ENCODE measurements around the gene PLA2G4D. TPM values are rescaled to one million over a fixed set of nuclear protein-coding genes. Genes with fewer than 3 reads are reported as not detected.
A peak's percentile ranks its signal among the peaks of the same experiment; 100 is the strongest.

PLA2G4D gene
- total and polyA plus RNA-seq, 10 of the 15 experiments (the other 5 are each of a cell fraction or from before 2014, with no cell fraction given) = 0.03 TPM; not detected in 9

GRCh38 chr15:42110367-42110766 lies 16.0 kb upstream of the PLA2G4D start:
- no peaks in the 10 kb centered on the region for H3K79me2 ChIP-seq (ENCODE audit: control insufficient read depth, insufficient read depth, low read length)
- RAD21 ChIA-PET (ENCODE audit: unreplicated experiment) = interaction anchor here (0.8 to 0.9 kb wide), 2 partner anchors 8 to 24 kb away, joined by 3 to 4 read pairs; no protein-coding TSS in a partner anchor
- no peaks in the 10 kb centered on the region for H3K27me3 ChIP-seq (replicated peaks in 1 of 2; ENCODE audit: control insufficient read depth in 2 of 2, insufficient read depth in 2 of 2, low read length in 1 of 2)
- 1% methylated on average over 3 of the region's 3 CpGs for WGBS (ENCODE audit: insufficient coverage, insufficient replicate concordance, low lambda C conversion rate, missing lambda C conversion rate)
- no peaks in the 10 kb centered on the region for H3K36me3 ChIP-seq (ENCODE audit: control insufficient read depth in 2 of 2, insufficient read depth in 2 of 2, low read length in 1 of 2)
- no peak overlapping the region for H3K4me2 ChIP-seq (ENCODE audit: control insufficient read depth, insufficient read depth)
- no peak overlapping the region for H3K27ac ChIP-seq (ENCODE audit: control insufficient read depth, insufficient read depth)
- TF ChIP-seq KDM1A (IDR thresholded peaks at IDR 0.05; ENCODE audit: borderline replicate concordance) (no peak), TBL1XR1 (IDR thresholded peaks at IDR 0.05; ENCODE audit: low read depth, low read length) (no peak), GATAD2B (conservative IDR thresholded peaks at IDR 0.05; ENCODE audit: low read depth) (no peak), NR2C2 (IDR thresholded peaks at IDR 0.05; ENCODE audit: borderline replicate concordance, control insufficient read depth, insufficient read length, low read depth) (no peak)
- no peak for ATAC-seq
- H3K4me3 ChIP-seq = no peak overlapping the region
- SMC1A ChIA-PET (ENCODE audit: uncharacterized antibody, unreplicated experiment) = no interaction called here
- no peak for DNase-seq (ENCODE audit: low read depth, low spot score)
- CTCF ChIA-PET = interaction anchor here (1.2 to 1.3 kb wide), 2 partner anchors 23 to 29 kb away, joined by 3 to 4 read pairs; no protein-coding TSS in a partner anchor
- no peak for FAIRE-seq
- no peaks in the 10 kb centered on the region for H3K9me3 ChIP-seq (replicated peaks; ENCODE audit: control insufficient read depth, insufficient read depth, low read length)
- POLR2A ChIA-PET = no interaction called here
- no peak overlapping the region for H3K9ac ChIP-seq (ENCODE audit: control insufficient read depth, insufficient read depth, low read length)
- H2AFZ ChIP-seq (ENCODE audit: control insufficient read depth, low read depth, low read length) = no peak overlapping the region
- in situ Hi-C loops (cut with MboI) = no loop called here
- H3K4me1 ChIP-seq (ENCODE audit: control insufficient read depth, insufficient read depth, low read length) = no peaks in the 10 kb centered on the region; the same call in none of the 2 replicates
- no peaks in the 10 kb centered on the region for H4K20me1 ChIP-seq (ENCODE audit: control insufficient read depth, insufficient read depth)
- intact Hi-C loops (cut with micrococcal nuclease; ENCODE audit: unreplicated experiment) = no loop called here
- no TSS peak for BruUV-seq (replicated peaks)

DNA sequence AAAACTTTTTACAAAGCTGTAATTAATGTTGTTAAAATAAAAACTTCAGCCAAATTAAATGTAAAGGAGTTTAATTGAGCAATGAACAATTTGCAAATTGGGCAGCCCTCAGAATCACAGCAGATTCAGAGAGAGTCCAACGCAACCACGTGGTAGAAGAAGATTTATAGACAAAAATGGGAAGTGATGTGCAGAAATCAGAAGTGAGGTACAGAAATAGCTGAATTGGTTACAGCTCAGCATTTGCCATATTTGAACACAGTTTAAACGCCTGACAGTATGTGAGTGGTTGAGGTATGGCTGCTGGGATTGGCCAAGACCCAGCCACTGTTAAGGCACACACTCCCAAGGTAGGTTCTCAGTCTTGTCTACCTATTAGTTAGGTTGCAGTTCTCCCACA lies 14.4 kb upstream of the PLA2G4D start:
- H3K4me2 ChIP-seq (ENCODE audit: control insufficient read depth, insufficient read depth) = no peak overlapping the region
- H3K4me1 ChIP-seq (ENCODE audit: control insufficient read depth, insufficient read depth, low read length) = no peaks in the 10 kb centered on the region; the same call in none of the 2 replicates
- WGBS (ENCODE audit: insufficient coverage, insufficient replicate concordance, low lambda C conversion rate, missing lambda C conversion rate) = 32% methylated on average over 3 of the region's 3 CpGs
- H3K27me3 ChIP-seq (replicated peaks in 1 of 2; ENCODE audit: control insufficient read depth in 2 of 2, insufficient read depth in 2 of 2, low read length in 1 of 2) = no peaks in the 10 kb centered on the region
- H3K9ac ChIP-seq (ENCODE audit: control insufficient read depth, insufficient read depth, low read length) = no peak overlapping the region
- no peak for ATAC-seq
- H3K4me3 ChIP-seq = no peak overlapping the region
- no peaks in the 10 kb centered on the region for H3K9me3 ChIP-seq (replicated peaks; ENCODE audit: control insufficient read depth, insufficient read depth, low read length)
- no TSS peak for BruUV-seq (replicated peaks)
- ChIA-PET SMC1A (ENCODE audit: uncharacterized antibody, unreplicated experiment) (no interaction called here), RAD21 (ENCODE audit: unreplicated experiment) (no interaction called here), POLR2A (interaction anchor here (0.6 kb wide), 1 partner anchor 1679 kb away, joined by 3 read pairs; no protein-coding TSS in a partner anchor), CTCF (interaction anchor here (0.6 to 1.0 kb wide), 3 partner anchors 9 to 540 kb away, joined by 3 read pairs; no protein-coding TSS in a partner anchor)
- intact Hi-C loops (cut with micrococcal nuclease; ENCODE audit: unreplicated experiment) (no loop called here), in situ Hi-C loops (cut with MboI) (no loop called here)
- DNase-seq (ENCODE audit: low read depth, low spot score) = no peak
- H4K20me1 ChIP-seq (ENCODE audit: control insufficient read depth, insufficient read depth) = no peaks in the 10 kb centered on the region
- H3K36me3 ChIP-seq (ENCODE audit: control insufficient read depth in 2 of 2, insufficient read depth in 2 of 2, low read length in 1 of 2) = no peaks in the 10 kb centered on the region
- no peaks in the 10 kb centered on the region for H3K79me2 ChIP-seq (ENCODE audit: control insufficient read depth, insufficient read depth, low read length)
- peak; percentile 49; the same call in 1 of the 2 replicates for TF ChIP-seq SPI1 (IDR thresholded peaks at IDR 0.05; ENCODE audit: borderline replicate concordance, insufficient read depth, low read depth, low read length)
- TF ChIP-seq HDAC6 (IDR thresholded peaks at IDR 0.05; ENCODE audit: unreplicated experiment) = no peak
- H3K27ac ChIP-seq (ENCODE audit: control insufficient read depth, insufficient read depth) = no peak overlapping the region
- no peak for FAIRE-seq
- H2AFZ ChIP-seq (ENCODE audit: control insufficient read depth, low read depth, low read length) = no peak overlapping the region

Data from GM12878 (cell line).